ENCODE measurements around the gene RBMXL2. TPM values are rescaled to one million over a fixed set of nuclear protein-coding genes. Genes with fewer than 3 reads are reported as not detected.
A peak's percentile ranks its signal among the peaks of the same experiment; 100 is the strongest.

RBMXL2 gene
- total RNA-seq, 1 donor = under 0.01 TPM

- DNase-seq (ENCODE audit: low read depth) = no peak
- TF ChIP-seq CTCF (IDR thresholded peaks at IDR 0.05; ENCODE audit: insufficient read depth, low read depth, low read length) = no peak
- H3K4me3 ChIP-seq (ENCODE audit: low read depth, low read length) = no peak overlapping the region
Measured at GRCh38 chr11:7089328-7090251, 792 bp downstream of the RBMXL2 start.

GRCh38 chr11:7098235-7098832 is 9.5 kb downstream of the RBMXL2 start:
- no peak overlapping the region for H3K4me3 ChIP-seq (ENCODE audit: low read depth, low read length)
- peak; percentile 49 for DNase-seq (ENCODE audit: low read depth)
- TF ChIP-seq CTCF (IDR thresholded peaks at IDR 0.05; ENCODE audit: insufficient read depth, low read depth, low read length) = peak; percentile 74

- no peak for DNase-seq (ENCODE audit: low read depth)
- H3K4me3 ChIP-seq (ENCODE audit: low read depth, low read length) = no peak overlapping the region
- no peak for TF ChIP-seq CTCF (IDR thresholded peaks at IDR 0.05; ENCODE audit: insufficient read depth, low read depth, low read length)
Measured at GRCh38 chr11:7115780-7116179, 27.0 kb downstream of the RBMXL2 start.

GRCh38 chr11:7116370-7116769 is 27.6 kb downstream of the RBMXL2 start:
- DNase-seq (ENCODE audit: low read depth) = no peak
- TF ChIP-seq CTCF (IDR thresholded peaks at IDR 0.05; ENCODE audit: insufficient read depth, low read depth, low read length) = no peak
- H3K4me3 ChIP-seq (ENCODE audit: low read depth, low read length) = no peak overlapping the region

- TF ChIP-seq CTCF (IDR thresholded peaks at IDR 0.05; ENCODE audit: insufficient read depth, low read depth, low read length) = no peak
- DNase-seq (ENCODE audit: low read depth) = no peak
- H3K4me3 ChIP-seq (ENCODE audit: low read depth, low read length) = no peak overlapping the region
Measured at GRCh38 chr11:7138051-7138450, 49.3 kb downstream of the RBMXL2 start.

Other genes starting within 250 kb of the RBMXL2 start
- not detected in 2 replicates for gene OR10A5, start 243.3 kb upstream of the RBMXL2 start, total RNA-seq
- gene OR10A2, start 225.9 kb upstream of the RBMXL2 start, total RNA-seq = not detected in 2 replicates
- gene OR10A4, start 212.4 kb upstream of the RBMXL2 start, total RNA-seq = not detected in 2 replicates
- 0.64 and 0.86 TPM in 2 replicates for gene OR2D2, start 196.5 kb upstream of the RBMXL2 start, total RNA-seq
- not detected in 2 replicates for gene OR2D3, start 168.0 kb upstream of the RBMXL2 start, total RNA-seq
- 6.5 and 7.1 TPM in 2 replicates for gene ZNF215, start 162.6 kb upstream of the RBMXL2 start, total RNA-seq
- gene ZNF214, start 68.7 kb upstream of the RBMXL2 start, total RNA-seq = 2.6 and 3.2 TPM in 2 replicates
- gene NLRP14, start 68.5 kb upstream of the RBMXL2 start, total RNA-seq = under 0.01 and 0.32 TPM in 2 replicates
- under 0.01 TPM in 2 replicates for gene SYT9, start 162.9 kb downstream of the RBMXL2 start, total RNA-seq

Data from fibroblast of villous mesenchyme (primary cell).